Epithelial cell of esophagus (primary cell): ENCODE results near the gene UTF1.

Experiments used
- DNase-seq: peaks from one replicate; pipeline ENCODE4 v3.0.0; 2010; ENCODE audit warnings: low read depth
- H3K4me3 ChIP-seq: 2 replicates; pipeline ENCODE4 v1.5.1; 2011; ENCODE audit warnings: mild to moderate bottlenecking, low read length, control low read depth
- TF ChIP-seq, protein P1 (sequence below): IDR thresholded peaks from 2 replicates; pipeline ENCODE4 v1.5.1; 2011; ENCODE audit warnings: low read depth, mild to moderate bottlenecking, low read length, control low read depth, inconsistent platforms; ENCODE audit not compliant: insufficient read depth; ENCODE audit errors: missing control alignments

UTF1 gene

DNA sequence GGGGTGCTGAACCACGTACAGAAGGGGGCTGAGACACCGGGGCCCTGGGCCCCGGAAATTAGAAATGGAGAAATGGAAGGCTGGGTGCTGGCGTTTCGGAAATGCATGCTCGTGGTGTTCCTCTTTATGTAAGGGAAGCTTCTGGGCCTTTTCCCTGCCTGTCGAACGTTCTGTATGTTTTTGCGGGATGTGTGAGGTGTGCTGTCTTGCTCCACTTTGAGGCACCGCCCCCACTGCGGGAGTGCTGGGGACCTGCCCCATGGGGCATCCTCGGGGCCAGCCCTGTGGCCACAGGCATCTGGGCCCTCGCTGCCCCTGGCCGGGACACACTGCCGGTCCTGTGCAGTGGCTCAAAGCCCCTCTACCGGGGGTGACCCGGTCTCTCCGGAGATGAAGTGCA, 5.9 kb downstream of the UTF1 start:
- DNase-seq: no peak
- TF ChIP-seq, protein P1, sequence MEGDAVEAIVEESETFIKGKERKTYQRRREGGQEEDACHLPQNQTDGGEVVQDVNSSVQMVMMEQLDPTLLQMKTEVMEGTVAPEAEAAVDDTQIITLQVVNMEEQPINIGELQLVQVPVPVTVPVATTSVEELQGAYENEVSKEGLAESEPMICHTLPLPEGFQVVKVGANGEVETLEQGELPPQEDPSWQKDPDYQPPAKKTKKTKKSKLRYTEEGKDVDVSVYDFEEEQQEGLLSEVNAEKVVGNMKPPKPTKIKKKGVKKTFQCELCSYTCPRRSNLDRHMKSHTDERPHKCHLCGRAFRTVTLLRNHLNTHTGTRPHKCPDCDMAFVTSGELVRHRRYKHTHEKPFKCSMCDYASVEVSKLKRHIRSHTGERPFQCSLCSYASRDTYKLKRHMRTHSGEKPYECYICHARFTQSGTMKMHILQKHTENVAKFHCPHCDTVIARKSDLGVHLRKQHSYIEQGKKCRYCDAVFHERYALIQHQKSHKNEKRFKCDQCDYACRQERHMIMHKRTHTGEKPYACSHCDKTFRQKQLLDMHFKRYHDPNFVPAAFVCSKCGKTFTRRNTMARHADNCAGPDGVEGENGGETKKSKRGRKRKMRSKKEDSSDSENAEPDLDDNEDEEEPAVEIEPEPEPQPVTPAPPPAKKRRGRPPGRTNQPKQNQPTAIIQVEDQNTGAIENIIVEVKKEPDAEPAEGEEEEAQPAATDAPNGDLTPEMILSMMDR: no peak
- H3K4me3 ChIP-seq: no peak overlapping the region

DNA sequence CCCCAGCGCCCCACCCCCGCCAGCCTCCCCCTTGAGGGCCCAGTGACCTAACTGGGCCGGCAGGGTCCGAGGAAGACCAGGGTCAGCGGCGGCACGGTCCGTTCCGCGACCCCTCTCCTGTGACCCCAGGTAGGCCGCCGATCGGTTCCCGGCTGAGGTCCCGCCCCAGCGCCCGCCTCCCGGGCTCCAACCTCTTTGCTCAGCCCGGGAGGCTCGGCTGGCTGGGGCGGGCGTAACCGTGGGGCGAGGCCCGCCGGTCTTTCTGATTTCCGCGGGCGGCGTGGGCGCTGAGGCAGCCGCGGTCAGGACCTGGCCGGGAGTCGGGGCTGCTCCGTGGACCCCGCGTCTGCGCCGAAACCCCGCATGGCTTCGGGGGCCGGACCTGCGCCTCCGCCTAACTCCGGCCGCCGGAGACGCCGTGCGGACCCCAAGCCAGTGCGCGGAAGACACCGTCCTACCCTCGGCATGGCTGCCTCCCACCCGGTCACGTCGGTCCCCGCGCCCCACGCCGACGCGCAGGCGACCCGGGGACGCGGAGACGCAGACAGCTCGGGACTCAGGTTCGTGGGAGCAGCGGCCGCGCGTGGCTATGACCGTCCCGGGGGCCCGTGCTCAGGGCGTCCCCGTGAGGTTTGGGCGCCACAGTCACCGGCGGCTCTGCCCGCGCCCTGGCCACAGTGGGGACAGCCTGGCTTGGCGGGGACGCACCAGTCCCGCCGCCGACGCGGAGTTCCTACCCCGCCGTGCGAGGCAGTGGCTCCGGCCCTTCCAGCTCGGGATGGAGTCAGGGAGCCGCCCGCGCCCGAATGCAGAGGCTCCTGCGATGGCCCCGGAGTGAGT, 6.6 kb downstream of the UTF1 start:
- DNase-seq: no peak
- TF ChIP-seq, protein P1: no peak
- H3K4me3 ChIP-seq: no peak overlapping the region

DNA sequence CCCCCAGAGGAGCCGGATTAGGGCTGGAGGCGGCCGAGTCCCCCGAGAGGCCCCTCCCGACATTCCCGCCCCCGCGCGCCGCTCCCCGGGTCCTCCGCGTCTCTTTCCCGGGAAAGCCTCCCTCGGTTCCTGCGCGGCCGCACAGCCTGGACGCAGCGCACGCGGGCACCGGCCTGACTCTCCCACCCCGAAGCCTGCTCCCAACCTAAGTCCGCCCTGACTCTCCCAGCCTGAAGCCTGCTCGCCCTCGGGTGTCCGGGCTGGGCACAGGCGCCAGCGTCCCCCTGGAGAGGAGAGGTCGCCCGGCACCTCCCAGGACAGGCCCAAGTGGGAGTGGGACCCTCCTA, 7.2 kb downstream of the UTF1 start:
- TF ChIP-seq, protein P1: no peak
- H3K4me3 ChIP-seq: no peak overlapping the region
- no peak for DNase-seq

DNA sequence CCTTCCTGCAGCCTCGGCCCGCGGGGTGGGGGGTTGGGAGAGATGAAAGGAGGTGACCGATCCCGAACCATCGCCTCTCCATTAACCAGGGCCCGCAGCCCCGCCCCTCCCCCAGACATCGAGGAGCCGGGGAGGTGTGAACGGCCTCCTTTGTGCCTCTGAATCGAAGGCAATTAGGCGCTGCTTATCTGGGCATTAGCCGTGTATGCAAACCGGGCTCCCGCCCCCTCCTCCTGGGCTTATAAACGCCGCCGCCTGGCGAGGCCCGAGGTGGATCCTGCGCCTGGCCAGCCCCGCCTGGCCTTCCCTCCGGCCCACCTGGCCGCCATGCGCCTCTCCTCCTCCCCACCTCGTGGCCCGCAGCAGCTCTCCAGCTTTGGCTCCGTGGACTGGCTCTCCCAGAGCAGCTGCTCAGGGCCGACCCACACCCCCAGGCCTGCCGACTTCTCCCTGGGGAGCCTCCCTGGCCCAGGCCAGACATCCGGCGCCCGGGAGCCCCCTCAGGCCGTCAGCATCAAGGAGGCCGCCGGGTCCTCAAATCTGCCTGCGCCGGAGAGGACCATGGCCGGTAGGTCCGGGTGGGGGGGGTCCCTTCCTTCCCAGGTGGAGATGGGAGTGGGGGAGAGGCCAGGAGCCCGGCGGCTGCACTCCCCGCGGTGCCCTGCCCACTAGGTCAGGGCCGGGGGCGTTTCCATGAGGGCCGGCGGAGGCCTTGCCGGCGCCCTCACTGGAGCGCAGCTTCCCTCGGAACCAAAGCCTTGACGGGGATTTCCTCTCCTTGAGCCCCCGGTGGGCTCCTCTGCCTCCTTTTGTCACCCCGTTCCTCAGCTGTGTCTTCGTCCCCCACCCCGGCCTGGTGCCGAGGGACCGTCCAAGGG, 7.8 kb downstream of the UTF1 start, which contains the start of gene VENTX:
TSS of gene VENTX (plus strand) at position 268 of the 878 bp plus-strand sequence. CDS start at position 328, 60 bp downstream.
- no peak within 1 kb of the TSS for H3K4me3 ChIP-seq
- DNase-seq: no peak

DNA sequence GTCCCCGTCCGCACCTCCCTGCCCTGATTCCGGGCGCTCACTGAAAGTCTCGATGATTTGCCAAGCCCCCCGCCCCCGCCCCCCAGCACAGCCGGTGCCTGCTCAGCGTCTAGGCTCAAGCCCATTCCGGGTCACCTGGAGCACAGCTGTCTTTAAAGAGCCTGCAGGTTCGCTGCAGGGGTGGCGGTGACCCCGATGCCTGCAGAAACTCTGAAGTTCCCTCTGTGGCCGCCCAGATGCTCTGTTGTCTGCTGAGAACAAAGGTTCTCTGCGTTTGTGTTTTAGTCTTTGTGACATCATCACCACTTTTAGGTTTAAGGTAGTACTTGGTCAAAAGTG, 8.4 kb downstream of the UTF1 start:
- no peak for DNase-seq
- no peak overlapping the region for H3K4me3 ChIP-seq
- TF ChIP-seq, protein P1: no peak

More for the DNA sequence above, 7.8 kb downstream of the UTF1 start, which contains the start of gene VENTX:
- TF ChIP-seq, protein P1: no peak

DNA sequence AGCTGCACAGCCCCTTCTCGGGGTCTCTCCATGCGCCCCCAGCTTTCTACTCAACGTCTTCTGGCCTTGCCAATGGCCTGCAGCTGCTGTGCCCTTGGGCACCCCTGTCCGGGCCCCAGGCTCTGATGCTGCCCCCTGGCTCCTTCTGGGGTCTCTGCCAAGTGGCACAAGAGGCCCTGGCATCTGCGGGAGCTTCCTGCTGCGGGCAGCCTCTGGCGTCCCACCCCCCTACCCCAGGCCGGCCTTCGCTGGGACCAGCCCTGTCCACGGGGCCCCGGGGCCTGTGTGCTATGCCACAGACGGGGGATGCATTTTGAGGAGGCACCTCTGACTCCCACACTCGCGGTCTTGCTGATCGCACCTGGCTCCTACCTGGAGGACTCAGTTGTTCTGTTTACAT, 10.0 kb downstream of the UTF1 start:
- DNase-seq: no peak
- H3K4me3 ChIP-seq: no peak overlapping the region
- TF ChIP-seq, protein P1: no peak
